BJ (cell line): ENCODE measurements around the gene CRTC1. TPM values are rescaled to one million over a fixed set of nuclear protein-coding genes. Genes with fewer than 3 reads are reported as not detected.

Experiments used
- CTCF ChIA-PET: fragments of 350-600 bp; formaldehyde crosslinking; extraction: SDS; loops from one replicate; lab custom pipeline; 2021; ENCODE audit warnings: antibody characterized with exemption, inconsistent platforms; lab: Yijun Ruan, JAX
- POLR2A ChIA-PET: fragments of 300-600 bp; sonication (Branson Sonifier 250); formaldehyde crosslinking; extraction: SDS; loops from one replicate; lab custom pipeline; 2021; ENCODE audit warnings: antibody characterized with exemption; lab: Charles Lee
- DNase-seq: peaks from one replicate; pipeline ENCODE4 v3.0.0-alpha.2; 2011; ENCODE audit warnings: low read depth
- H3K27me3 ChIP-seq: 2 replicates; pipeline ENCODE4 v1.6.0; 2011; ENCODE audit warnings: low read length; ENCODE audit not compliant: control insufficient read depth, insufficient read depth
- H3K36me3 ChIP-seq: 2 replicates; pipeline ENCODE4 v1.5.1; 2011; ENCODE audit warnings: low read length; ENCODE audit not compliant: control insufficient read depth, insufficient read depth
- H3K4me3 ChIP-seq: 2 replicates; pipeline ENCODE4 v1.5.1; 2011; ENCODE audit warnings: low read depth, mild to moderate bottlenecking, control low read depth, low read length
- polyA plus RNA-seq: library from polyadenylated mRNA; depleted of rRNA; stranded (reverse); fragments of >200 nt; gene quantifications from 2 replicates; pipeline ENCODE4 v1.2.3, GENCODE V29; 2011
- TF ChIP-seq, protein P1 (sequence below): IDR thresholded peaks from 2 replicates; pipeline ENCODE4 v1.5.1; 2011; ENCODE audit warnings: low read depth, mild to moderate bottlenecking, control low read depth, inconsistent platforms, low read length, moderate library complexity; ENCODE audit not compliant: insufficient read depth

Gene CRTC1
- polyA plus RNA-seq, 1 experiment: 1.5 TPM

DNA sequence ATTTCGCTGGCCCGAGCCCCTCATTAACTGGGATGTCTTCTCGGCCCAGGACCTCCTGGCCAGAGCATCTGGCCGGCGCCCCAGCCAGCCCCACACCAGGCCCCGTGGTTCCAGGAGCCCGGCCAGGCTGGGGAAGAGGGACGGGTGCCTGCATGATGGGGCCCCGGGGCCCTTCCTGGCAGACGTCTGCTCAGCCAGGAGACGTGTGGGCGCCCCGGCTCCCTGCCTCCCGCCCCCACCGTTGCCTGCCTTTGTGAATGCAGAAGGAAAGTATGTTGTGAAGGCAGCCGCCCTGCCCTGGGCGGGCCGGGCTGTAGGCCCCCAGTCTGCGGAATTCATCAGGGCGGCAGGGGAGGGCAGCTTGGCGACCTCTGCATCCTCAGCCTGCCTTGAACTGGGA is 112.1 kb downstream of the CRTC1 start:
- POLR2A ChIA-PET: no interaction called here
- TF ChIP-seq, protein P1, sequence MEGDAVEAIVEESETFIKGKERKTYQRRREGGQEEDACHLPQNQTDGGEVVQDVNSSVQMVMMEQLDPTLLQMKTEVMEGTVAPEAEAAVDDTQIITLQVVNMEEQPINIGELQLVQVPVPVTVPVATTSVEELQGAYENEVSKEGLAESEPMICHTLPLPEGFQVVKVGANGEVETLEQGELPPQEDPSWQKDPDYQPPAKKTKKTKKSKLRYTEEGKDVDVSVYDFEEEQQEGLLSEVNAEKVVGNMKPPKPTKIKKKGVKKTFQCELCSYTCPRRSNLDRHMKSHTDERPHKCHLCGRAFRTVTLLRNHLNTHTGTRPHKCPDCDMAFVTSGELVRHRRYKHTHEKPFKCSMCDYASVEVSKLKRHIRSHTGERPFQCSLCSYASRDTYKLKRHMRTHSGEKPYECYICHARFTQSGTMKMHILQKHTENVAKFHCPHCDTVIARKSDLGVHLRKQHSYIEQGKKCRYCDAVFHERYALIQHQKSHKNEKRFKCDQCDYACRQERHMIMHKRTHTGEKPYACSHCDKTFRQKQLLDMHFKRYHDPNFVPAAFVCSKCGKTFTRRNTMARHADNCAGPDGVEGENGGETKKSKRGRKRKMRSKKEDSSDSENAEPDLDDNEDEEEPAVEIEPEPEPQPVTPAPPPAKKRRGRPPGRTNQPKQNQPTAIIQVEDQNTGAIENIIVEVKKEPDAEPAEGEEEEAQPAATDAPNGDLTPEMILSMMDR: no peak
- DNase-seq: no peak
- H3K27me3 ChIP-seq: peaks cover 19% of the 10 kb centered on the region
- CTCF ChIA-PET: interaction anchor here (0.6 kb wide), 1 partner anchor 69 kb away, joined by 3 read pairs; no protein-coding TSS in a partner anchor
- H3K4me3 ChIP-seq: no peak overlapping the region
- H3K36me3 ChIP-seq: no peaks in the 10 kb centered on the region

DNA sequence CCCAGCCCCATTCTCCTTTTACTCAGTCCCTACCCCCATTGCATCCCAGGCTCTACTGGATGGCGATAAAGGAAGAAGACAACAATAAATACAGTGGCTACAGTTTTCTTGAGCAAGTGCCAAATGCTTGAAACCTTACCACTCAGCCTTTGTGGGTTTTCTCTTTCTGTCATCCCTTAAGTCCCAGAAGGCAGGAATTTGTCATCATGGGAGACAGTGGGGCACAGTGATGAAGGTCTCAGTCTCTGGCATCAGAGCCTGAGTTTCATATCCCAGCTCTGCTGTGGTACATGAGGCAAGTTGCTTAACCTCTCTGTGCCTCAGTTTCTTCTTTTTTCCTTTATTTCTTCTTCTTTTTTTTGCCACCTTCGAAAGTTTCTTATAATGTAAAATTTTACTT is 112.8 kb downstream of the CRTC1 start:
- Histone ChIP-seq H3K27me3 (peaks cover 17% of the 10 kb centered on the region), H3K4me3 (no peak overlapping the region), H3K36me3 (no peaks in the 10 kb centered on the region)
- TF ChIP-seq, protein P1: no peak
- ChIA-PET POLR2A (no interaction called here), CTCF (no interaction called here)
- no peak for DNase-seq

DNA sequence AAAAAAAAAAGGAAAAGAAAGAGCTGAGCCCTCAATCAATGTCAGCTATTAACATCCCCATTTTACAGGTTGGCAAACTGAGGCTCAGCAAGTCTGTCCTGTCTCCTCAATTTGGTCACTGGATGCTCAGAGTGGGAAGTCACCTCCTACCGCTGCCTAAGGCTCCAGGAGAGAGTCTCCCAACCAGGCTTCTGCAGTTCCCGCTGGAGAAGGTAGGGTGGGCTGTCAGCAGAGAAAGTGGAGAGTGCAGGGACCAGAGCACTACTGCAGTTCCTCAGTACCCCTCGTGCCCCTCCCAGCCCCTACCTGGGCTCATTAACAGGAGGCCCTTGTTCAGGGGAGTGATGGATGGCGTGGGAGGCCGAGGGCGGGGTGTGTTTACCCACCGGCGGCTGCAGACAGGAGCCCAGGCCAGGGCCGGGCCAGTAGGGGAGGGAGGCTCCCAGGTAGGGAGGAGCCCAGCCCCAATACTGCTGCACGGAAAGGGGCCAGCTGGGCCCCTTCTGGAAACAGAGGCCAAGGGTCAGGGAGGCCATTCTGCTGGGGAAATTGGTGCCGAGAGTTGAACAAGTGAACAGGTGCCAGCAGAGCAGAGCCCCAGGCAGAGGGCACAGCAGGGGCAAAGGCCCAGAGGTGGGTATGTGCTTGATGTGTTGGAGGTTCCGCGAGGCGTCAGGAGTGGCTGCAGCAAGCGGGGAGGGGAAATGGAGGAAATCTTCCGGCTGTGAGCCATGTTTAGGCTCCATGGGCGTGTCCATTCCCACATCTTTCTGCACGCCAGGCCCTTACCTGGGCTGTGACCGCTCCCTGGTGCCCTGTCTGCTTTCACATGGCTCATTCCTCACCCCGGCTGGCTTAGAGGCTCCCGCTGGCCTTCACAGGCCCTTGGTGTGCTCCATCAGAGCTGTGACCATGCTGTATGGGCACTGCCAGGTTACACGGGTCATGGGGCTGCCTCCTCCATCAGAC is 115.2 kb downstream of the CRTC1 start:
- POLR2A ChIA-PET: no interaction called here
- TF ChIP-seq, protein P1: no peak
- CTCF ChIA-PET: interaction anchor here (0.6 kb wide), 1 partner anchor 120 kb away, joined by 3 read pairs; no protein-coding TSS in a partner anchor
- Histone ChIP-seq H3K36me3 (no peaks in the 10 kb centered on the region), H3K27me3 (0 out of 2 replicates have a peak, but pooled peaks cover 8% of the 10 kb centered on the region), H3K4me3 (no peak overlapping the region)
- no peak for DNase-seq

DNA sequence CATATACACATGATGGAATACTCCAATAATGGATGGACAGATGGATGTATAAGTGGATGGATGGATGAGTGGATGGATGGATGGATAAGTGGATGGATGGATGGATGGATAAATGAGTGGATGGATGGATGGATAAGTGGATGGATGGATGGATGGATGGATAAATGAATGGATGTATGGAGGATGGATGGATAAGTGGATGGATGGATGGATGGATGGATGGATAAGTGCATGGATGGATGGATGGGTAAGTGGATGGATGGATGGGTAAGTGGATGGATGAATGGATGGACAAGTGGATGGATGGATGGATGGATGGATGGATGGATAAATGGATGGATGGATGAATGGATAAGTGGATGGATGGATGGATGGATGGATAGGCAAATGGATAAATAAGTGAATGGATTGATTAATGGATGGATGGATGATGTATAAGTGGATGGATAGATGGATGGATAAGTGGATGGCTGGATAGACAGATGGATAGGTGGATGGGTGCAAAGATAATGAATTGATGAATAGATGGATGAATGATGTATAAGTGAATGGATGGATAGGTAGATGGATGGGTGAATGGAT is 116.0 kb downstream of the CRTC1 start:
- TF ChIP-seq, protein P1: no peak
- ChIA-PET POLR2A (no interaction called here), CTCF (no interaction called here)
- no peak for DNase-seq
- Histone ChIP-seq H3K27me3 (peaks cover 8% of the 10 kb centered on the region; the same call in 1 of the 2 replicates), H3K36me3 (no peaks in the 10 kb centered on the region), H3K4me3 (no peak overlapping the region)

DNA sequence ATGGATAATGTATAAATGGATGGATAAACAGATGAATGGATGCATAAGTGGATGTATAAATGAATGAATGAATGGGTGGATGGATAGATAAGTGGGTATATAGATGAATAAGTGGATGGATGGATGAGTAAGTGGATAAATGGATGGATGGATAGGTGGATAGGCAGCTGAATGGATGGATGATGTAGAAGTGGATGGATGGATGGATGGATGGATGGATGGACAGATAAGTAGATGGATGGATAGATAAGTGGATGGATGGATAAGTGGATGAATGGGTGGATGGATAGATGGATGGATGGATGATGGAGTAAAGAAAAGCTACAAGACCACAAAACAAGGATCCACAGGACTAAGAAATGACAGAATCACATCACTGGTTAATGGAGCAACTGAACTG is 116.6 kb downstream of the CRTC1 start:
- POLR2A ChIA-PET: no interaction called here
- CTCF ChIA-PET: interaction anchor here (1.1 kb wide), 1 partner anchor 47 kb away, joined by 3 read pairs; no protein-coding TSS in a partner anchor
- TF ChIP-seq, protein P1: no peak
- no peaks in the 10 kb centered on the region for H3K36me3 ChIP-seq
- DNase-seq: no peak
- H3K4me3 ChIP-seq: no peak overlapping the region
- peaks cover 8% of the 10 kb centered on the region; the same call in 1 of the 2 replicates for H3K27me3 ChIP-seq
